Fibroblast of lung (primary cell): Measurements from ENCODE around the gene C4BPA.

Source experiments
- EZH2 ChIP-seq: IDR thresholded peaks from 2 replicates; pipeline ENCODE4 v1.5.1; 2012; ENCODE audit warnings: low read length, control low read depth, mild to moderate bottlenecking; ENCODE audit errors: missing control alignments
- TF ChIP-seq, protein P1 (sequence below), 2 donors: IDR thresholded peaks in 1 of 2; conservative IDR thresholded peaks in 1 of 2; 1 replicate in 1 of 2; 2 replicates in 1 of 2; pipeline ENCODE4 v1.5.1; 2011 to 2012; ENCODE audit warnings: low read length in 2 of 2, control low read depth in 1 of 2, inconsistent platforms in 1 of 2, low read depth in 1 of 2, mild to moderate bottlenecking in 1 of 2

DNA sequence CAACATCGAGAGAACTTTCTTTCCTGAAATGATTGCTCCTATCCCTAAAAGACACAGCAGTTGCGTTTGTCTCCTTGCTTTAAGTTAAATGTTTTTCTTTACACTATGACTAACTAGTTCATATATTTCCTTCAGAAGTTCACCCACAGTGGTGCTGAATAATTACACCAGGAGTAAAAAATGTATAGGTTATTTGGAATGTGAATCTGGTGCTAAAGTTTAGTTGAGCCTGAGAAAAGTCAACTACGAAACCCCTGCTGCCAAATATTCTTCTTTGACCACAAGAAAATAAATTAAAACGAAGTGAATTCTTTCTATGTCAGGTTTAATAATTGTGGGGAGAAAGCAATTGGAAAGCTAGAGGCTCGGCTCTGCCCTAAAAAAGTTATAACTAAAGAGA, 52.8 kb downstream of the C4BPA start:
- TF ChIP-seq, protein P1, sequence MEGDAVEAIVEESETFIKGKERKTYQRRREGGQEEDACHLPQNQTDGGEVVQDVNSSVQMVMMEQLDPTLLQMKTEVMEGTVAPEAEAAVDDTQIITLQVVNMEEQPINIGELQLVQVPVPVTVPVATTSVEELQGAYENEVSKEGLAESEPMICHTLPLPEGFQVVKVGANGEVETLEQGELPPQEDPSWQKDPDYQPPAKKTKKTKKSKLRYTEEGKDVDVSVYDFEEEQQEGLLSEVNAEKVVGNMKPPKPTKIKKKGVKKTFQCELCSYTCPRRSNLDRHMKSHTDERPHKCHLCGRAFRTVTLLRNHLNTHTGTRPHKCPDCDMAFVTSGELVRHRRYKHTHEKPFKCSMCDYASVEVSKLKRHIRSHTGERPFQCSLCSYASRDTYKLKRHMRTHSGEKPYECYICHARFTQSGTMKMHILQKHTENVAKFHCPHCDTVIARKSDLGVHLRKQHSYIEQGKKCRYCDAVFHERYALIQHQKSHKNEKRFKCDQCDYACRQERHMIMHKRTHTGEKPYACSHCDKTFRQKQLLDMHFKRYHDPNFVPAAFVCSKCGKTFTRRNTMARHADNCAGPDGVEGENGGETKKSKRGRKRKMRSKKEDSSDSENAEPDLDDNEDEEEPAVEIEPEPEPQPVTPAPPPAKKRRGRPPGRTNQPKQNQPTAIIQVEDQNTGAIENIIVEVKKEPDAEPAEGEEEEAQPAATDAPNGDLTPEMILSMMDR (conservative IDR thresholded peaks at IDR 0.05 in 1 of 2, IDR thresholded peaks at IDR 0.05 in 1 of 2; ENCODE audit: low read depth in 1 of 2, low read length in 2 of 2) = no peak
- TF ChIP-seq EZH2 = no peak
